Measurements from ENCODE around the gene SYTL3. TPM values are rescaled to one million over a fixed set of nuclear protein-coding genes. Genes with fewer than 3 reads are reported as not detected.
"Not testable (repeated sequence)": the region's sequence is repeated elsewhere in the genome, so short reads cannot be mapped to it uniquely, and the experiment has no call there.

Gene SYTL3
- total RNA-seq, 2 donors from 2014 or later = 4.2 to 5.6 TPM

DNA sequence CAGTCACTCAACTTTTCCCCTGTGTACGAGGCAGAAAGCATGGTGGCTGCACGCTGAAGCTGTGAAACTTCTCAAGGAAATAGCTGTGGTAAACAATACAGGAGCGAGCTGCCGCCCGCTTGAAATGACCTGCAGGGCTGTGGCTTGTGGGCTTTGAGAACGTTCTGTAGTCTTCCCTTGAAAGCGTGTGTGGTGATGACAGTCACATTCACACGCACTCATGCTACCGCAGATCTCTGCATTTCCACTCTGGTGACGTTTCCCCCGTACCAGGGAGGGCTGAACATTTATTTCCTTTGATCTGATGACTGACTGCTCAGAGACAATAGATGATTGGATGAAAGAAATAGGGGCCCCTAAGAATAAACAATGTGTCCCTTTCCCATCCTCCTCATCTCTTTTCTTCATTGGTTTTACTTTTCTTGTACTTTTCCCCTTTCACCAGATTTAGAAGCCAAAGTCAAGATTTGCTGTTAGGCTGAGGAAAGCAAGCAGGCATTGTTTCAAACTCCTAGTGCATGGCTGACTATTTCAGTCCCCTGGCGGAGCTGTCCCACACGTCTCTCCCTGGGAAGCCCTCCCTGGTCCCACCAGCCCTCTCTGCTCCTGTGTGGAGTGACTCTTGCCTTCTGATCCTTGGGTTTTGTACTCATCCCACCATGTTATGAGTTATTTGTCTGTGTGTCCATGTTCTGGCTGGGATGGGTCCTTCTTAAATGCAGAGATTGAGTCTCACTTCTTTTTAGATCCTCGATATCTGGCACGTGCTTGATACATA, 3.9 kb downstream of the SYTL3 start:
- H3K36me3 ChIP-seq = no peaks in the 10 kb centered on the region
- H3K4me1 ChIP-seq = peaks cover 0 to 34% of the 10 kb centered on the region in 2 donors
- H3K27ac ChIP-seq = peak overlapping the region; percentile 80 to 86
- TF ChIP-seq, protein P1, sequence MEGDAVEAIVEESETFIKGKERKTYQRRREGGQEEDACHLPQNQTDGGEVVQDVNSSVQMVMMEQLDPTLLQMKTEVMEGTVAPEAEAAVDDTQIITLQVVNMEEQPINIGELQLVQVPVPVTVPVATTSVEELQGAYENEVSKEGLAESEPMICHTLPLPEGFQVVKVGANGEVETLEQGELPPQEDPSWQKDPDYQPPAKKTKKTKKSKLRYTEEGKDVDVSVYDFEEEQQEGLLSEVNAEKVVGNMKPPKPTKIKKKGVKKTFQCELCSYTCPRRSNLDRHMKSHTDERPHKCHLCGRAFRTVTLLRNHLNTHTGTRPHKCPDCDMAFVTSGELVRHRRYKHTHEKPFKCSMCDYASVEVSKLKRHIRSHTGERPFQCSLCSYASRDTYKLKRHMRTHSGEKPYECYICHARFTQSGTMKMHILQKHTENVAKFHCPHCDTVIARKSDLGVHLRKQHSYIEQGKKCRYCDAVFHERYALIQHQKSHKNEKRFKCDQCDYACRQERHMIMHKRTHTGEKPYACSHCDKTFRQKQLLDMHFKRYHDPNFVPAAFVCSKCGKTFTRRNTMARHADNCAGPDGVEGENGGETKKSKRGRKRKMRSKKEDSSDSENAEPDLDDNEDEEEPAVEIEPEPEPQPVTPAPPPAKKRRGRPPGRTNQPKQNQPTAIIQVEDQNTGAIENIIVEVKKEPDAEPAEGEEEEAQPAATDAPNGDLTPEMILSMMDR (IDR thresholded peaks at IDR 0.05) = no peak
- H3K4me3 ChIP-seq = no peak overlapping the region
- no peaks in the 10 kb centered on the region for H3K9me3 ChIP-seq
- peak; percentile 67 for DNase-seq (ENCODE audit: low spot score)
- no peaks in the 10 kb centered on the region for H3K27me3 ChIP-seq

- peak; percentile 87 for DNase-seq (ENCODE audit: low spot score)
- no peak overlapping the region for H3K4me3 ChIP-seq
- H3K9me3 ChIP-seq = no peaks in the 10 kb centered on the region
- H3K4me1 ChIP-seq = peaks cover 0 to 28% of the 10 kb centered on the region in 2 donors
- peak overlapping the region; percentile 80 to 86 for H3K27ac ChIP-seq
- TF ChIP-seq, protein P1 (IDR thresholded peaks at IDR 0.05) = no peak
- H3K27me3 ChIP-seq = no peaks in the 10 kb centered on the region
- H3K36me3 ChIP-seq = no peaks in the 10 kb centered on the region
These were observed 4.6 kb downstream of the SYTL3 start for GRCh38 chr6:158654498-158654897.

DNA sequence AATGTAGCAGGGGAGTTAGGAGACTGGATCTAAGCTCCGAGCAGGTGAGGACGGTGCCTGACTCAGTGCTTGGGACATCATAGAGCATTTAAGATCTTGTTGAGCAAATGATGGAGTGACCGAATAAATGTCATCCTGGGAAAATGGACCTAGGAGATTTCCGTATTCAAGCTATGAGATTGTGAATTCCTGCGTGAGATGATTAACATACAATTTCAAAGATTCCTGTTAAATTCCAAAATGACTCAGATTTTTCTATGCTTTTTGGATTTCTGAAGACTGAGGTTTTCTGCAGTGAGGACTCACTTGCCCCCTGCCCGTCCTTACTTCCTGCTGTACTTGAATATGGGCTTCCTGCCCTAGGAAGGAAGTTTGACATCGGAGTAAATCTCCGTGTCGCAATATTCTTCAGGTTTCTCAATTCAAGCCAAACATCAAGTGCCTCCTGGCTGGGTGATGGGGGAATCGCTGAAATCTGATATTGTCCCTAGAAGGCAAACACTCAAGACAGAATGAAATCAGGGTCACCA, 5.2 kb downstream of the SYTL3 start:
- peak; percentile 60 for DNase-seq (ENCODE audit: low spot score)
- Histone ChIP-seq H3K36me3 (no peaks in the 10 kb centered on the region), H3K4me3 (no peak overlapping the region), H3K27me3 (no peaks in the 10 kb centered on the region), H3K4me1 (peaks cover 0 to 22% of the 10 kb centered on the region in 2 donors), H3K27ac (peak overlapping the region; percentile 80 to 86), H3K9me3 (no peaks in the 10 kb centered on the region)
- TF ChIP-seq, protein P1 (IDR thresholded peaks at IDR 0.05) = no peak

DNA sequence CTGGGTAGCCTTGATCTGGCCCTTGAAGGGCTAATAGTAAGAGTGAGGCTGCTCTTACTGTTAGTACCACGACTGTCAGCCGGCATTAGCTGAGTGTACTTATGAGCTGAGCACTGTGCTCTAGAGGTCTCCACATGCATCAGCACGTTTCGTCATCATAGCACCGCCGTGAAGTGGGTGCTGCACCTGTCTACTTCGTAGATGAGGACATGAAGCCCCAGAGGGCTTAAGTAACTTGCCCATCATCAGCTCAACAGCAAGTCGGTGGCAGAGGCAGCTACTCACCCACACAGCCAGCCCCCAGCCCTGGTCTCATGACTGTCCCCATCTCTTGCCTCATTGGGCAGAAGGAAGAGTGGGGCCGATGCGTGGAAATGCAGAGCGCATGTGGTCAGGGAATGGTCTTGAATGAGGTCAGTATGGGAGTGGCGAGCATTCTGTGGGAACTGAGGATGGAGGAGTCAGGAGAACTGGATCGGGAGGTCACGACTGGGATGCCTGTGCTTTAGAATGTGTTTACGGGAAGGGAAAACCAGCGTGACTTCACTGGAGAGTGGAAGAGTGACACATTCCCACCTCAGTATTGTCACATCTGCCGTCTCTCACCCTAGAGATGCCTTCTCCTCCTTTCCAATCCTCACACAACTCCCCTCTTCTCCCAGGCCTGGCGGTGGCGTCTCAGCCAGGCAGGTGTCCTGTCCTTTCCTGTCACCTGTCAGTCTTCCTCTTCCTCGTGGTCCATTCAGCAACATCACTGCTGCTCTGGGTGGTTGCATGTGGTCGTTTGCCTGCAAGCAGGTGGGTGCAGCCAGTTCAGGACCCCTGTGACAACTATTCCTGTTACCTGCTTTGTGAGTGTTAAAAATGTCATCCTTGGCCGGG, 6.0 kb downstream of the SYTL3 start:
- H3K4me3 ChIP-seq = no peak overlapping the region
- peak overlapping the region in 1 of 2 donors; percentile 86 for H3K27ac ChIP-seq

GRCh38 chr6:158656986-158657385, 7.1 kb downstream of the SYTL3 start:
- DNase-seq (ENCODE audit: low spot score) = peak; percentile 56
- H3K27ac ChIP-seq, H3K36me3 ChIP-seq, H3K4me3 ChIP-seq, H3K27me3 ChIP-seq, H3K9me3 ChIP-seq: not testable (repeated sequence)
- H3K4me1 ChIP-seq = peaks cover 0 to 22% of the 10 kb centered on the region in 2 donors

More for the DNA sequence above, 6.0 kb downstream of the SYTL3 start:
- Histone ChIP-seq H3K36me3 (no peaks in the 10 kb centered on the region), H3K9me3 (no peaks in the 10 kb centered on the region), H3K4me1 (peaks cover 0 to 22% of the 10 kb centered on the region in 2 donors), H3K27me3 (no peaks in the 10 kb centered on the region)
- TF ChIP-seq, protein P1 (IDR thresholded peaks at IDR 0.05) = no peak
- peak; percentile 56 for DNase-seq (ENCODE audit: low spot score)

DNA sequence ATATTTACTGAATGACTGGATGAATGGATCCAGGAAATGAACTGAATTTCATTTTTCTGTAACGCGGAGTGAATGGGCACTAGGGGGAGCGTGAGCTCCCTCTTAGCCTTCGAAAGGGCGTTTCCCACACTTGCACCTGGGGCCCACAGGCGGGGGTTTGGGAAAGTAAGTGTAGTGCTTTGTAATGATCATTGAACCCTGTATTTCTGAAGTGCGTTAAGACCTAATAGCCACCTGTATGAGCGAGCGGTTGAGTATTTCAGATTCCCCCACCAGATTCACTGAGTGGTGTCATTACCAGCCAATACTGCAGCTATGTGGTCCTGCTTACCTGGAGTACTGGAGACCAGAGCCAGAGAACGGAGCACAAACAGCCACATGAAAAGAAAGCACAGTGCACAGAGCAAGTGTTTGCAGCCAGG, 10.5 kb downstream of the SYTL3 start:
- H3K27ac ChIP-seq = no peak overlapping the region
- TF ChIP-seq, protein P1 (IDR thresholded peaks at IDR 0.05) = peak in 1 of 2 donors; percentile 53
- H3K9me3 ChIP-seq = no peaks in the 10 kb centered on the region
- DNase-seq (ENCODE audit: low spot score) = no peak
- no peaks in the 10 kb centered on the region for H3K36me3 ChIP-seq
- no peak overlapping the region for H3K4me3 ChIP-seq
- no peaks in the 10 kb centered on the region for H3K27me3 ChIP-seq
- peaks cover 0 to 2% of the 10 kb centered on the region in 2 donors for H3K4me1 ChIP-seq
